NCI-H2107 treated with DMSO at 0.1 percent for 48 hours (cell line): Measurements from ENCODE around the gene EPHA2.
"Not testable (repeated sequence)": the region's sequence is repeated elsewhere in the genome, so short reads cannot be mapped to it uniquely, and the experiment has no call there.

ENCODE experiments used
- DNase-seq: peaks from one replicate; lab custom pipeline; 2025; ENCODE audit not compliant: unreplicated experiment; lab: John Stamatoyannopoulos, UW

EPHA2 gene

DNA sequence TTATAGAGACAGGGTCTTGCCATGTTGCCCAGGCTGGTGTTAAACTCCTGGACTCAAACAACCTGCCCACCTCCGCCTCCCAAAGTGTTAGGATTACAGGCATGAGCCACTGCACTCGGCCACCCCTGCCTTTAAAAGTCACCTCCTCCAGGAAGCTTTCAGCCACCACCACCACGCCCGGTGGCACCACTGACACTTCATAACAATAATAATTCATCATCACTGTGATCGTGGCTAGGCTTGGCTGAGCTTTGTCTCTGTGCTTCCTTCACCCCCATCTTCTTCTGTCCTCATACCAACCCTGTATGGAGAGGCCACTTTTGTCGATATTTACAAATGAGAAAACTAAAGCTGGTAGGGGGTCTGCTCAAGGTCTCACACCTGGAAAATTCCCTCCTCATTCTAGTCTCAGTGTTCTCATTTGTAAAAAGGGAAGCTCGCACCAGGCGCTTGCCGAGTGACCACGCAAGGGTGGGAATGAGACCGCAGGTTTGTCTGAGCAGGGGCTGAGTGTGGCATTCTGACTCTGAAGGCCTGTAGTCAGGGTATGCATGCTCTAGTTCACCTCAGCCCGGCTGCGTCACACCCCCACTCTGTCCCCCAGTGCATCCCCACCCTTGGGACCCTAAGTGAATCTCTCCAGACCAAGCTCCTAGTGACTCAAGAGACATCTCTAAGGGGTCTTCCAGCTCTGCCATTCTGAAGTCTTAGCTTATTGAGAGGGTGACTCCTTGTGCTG, 12.9 kb upstream of the EPHA2 start:
- no peak for DNase-seq

DNA sequence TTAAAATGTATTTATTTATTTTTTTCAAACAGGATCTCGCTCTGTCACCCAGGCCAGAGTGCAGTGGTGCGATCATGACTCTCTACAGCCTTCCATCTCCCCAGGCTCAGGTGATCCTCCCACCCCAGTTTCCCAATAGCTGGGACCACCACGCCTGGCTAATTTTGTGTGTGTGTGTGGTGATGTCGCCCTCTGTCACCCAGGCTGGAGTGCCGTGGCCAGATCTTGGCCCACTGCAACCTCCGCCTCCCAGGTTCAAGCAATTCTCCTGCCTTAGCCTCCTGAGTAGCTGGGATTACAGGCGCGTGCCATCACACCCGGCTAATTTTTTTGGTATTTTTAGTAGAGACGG, 12.3 kb upstream of the EPHA2 start:
- not testable (repeated sequence) for DNase-seq

GRCh38 chr1:16167331-16168143, 11.7 kb upstream of the EPHA2 start:
- no peak for DNase-seq

DNA sequence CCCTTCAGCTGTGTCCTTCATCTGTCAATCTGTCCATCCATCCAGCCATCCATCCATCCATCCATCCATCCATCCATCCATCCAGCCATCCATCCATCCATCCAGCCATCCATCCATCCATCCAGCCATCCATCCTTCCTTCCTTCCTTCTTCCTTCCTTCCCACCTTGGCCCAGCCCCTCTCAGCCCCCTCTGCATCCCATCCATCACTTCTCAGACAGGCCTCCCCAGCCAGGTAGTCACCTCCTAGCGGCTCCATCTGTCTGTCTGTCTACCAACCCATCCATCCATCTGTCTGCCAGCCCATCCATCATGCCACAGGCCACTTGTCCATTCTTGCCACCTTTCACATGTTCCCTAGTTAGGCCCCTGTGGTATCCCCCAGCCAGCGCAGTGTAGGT, 10.2 kb upstream of the EPHA2 start:
- no peak for DNase-seq

GRCh38 chr1:16165548-16165947, 9.7 kb upstream of the EPHA2 start:
- no peak for DNase-seq

DNA sequence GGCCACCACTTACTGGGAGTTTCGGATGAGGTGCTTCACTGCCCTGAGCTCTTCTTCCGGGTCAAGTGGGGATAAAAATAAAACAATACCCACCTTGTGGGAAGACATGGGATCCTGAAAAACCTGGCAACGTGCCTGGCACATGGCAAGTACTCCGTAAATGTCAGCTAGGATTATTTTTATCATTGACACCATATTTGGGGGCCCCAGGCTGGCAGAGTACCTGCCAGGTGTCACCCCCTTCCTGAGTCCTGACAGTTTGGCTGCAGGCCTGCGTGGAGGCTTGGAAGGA, 9.2 kb upstream of the EPHA2 start:
- no peak for DNase-seq

DNA sequence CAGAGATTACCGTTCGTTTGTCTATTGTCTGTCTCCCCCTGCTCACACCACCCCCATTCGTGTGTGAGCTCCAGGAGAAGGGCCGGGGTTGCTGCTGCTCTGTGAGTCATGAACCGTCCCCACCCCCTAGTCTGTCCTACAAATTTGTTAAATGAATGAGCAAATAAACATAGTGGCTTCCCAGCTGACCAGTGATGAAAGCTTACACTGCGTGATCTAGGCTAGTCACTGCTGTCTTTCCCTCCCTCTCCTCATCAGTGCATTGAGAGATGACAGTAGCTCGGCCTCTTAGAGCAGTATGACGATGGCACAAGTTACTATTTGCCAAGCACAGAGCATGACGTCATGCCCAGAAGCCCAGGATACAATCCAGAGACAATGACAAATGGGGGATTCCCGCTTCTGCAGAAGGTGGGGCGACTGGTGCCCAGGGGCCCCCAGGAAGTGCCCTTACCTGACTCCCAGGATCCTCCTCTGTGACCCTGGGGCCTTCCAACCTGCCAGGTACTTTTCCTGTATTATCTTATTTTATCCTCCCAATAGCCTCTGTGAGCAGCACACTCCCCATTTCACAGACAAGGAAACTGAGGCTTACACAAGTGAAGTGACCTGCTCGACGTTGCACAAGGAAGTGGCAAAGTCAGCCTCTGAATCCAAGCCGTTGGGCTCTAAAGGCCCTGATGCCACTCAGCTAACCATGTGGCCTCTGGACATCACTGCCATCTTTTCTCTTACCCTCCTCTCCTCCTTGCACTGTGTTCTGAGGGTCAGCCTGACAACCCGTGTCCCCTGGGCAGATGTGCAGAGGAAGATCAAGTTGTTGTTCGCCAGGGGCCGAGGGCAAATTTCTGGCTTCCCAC, 8.6 kb upstream of the EPHA2 start:
- no peak for DNase-seq

- not testable (repeated sequence) for DNase-seq
These were observed 7.8 kb upstream of the EPHA2 start for GRCh38 chr1:16163608-16164212.

GRCh38 chr1:16162163-16162822, 6.4 kb upstream of the EPHA2 start:
- DNase-seq: no peak

GRCh38 chr1:16161717-16162116, 5.8 kb upstream of the EPHA2 start:
- no peak for DNase-seq

DNA sequence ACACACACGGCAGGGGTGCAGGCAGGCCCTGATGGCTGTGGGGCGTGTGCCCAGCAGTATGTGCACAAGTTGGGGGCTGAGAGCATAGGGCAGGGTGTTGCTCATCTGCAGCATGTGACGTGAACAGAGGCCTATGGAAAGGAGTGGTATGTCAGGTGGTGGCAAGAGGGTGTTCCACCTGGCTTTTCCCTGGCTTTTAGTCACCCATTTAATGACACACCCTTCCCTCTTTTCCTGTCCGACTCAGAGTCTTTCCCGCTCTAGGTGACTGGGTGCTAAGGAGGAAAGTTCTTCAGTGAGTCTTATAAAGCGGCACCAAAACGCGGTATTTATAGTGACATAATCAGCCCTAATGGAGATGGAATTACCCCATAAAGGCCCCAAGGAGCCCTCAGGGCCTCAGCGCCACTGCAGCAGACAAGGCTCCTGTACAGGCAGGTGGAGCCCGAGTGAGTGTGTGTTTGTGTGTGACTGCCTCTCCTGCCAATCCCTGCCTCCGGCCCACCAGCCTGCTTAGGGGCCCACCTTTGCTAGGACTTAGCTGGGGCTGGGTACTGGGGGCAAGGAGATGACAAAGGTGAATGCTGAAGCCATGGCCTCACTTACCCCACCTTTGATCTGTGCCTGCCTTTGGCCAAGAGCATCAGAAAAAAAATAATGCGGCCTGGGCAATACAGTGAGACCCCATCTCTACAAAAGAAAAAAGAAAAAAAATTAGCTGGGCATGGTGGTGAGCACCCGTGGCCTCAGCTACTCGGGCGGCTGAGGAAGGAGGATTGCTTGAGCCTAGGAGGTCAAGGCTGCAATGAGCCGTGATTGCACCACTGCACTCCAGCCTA, 3.3 kb upstream of the EPHA2 start:
- DNase-seq: no peak

GRCh38 chr1:16158025-16158424, 2.2 kb upstream of the EPHA2 start:
- DNase-seq: no peak

- DNase-seq: no peak
These were observed 1.1 kb upstream of the EPHA2 start for GRCh38 chr1:16156848-16157495.

- DNase-seq: no peak
These were observed 1.7 kb downstream of the EPHA2 start for GRCh38 chr1:16153999-16154673.

- DNase-seq: no peak
These were observed 2.5 kb downstream of the EPHA2 start for GRCh38 chr1:16153096-16153998.

DNA sequence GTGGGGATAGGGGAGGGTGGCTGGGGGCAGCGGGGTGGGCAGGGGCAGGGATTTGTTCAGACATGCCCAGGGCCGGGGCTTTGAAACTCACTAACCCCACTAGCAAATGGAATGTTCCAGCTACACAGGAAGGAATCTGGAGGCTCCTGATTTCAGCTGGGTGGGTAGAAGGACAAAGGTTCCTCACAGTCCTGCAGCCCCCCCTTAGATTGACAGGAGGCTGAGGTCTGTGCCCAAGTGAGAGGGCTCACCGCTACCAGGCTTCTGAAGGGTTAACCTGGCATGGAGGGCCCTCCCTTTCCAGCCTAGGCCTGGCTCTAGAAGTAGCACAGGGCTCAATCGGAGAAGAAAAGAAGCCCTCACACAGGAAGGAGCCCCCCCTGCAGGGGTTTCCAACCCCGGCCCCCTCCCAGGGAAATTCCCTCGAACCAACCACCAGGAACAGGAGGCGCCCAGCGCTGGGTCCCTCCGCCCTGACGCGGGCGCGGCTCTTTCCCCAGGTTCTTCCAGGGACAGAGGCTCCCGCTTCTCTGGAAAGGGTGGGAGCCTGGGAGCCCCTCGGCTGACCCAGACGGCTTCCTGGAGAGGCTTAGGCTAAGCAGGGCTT, 3.3 kb downstream of the EPHA2 start:
- no peak for DNase-seq

- no peak for DNase-seq
These were observed 3.9 kb downstream of the EPHA2 start for GRCh38 chr1:16151995-16152384.
